ENCODE data around the gene RPAP2.

- TF ChIP-seq CTCF (IDR thresholded peaks at IDR 0.05) (no peak), EP300 (IDR thresholded peaks at IDR 0.05; ENCODE audit: low read depth) (no peak), POLR2A (IDR thresholded peaks at IDR 0.05) (no peak)
These were observed 145.0 kb downstream of the RPAP2 start for GRCh38 chr1:92443893-92444292.

All from transverse colon (tissue), 3 donors.